ENCODE results near the gene SH2D2A.

Gene SH2D2A

GRCh38 chr1:156802421-156802935, 14.2 kb downstream of the SH2D2A start:
- no peak for DNase-seq

DNA sequence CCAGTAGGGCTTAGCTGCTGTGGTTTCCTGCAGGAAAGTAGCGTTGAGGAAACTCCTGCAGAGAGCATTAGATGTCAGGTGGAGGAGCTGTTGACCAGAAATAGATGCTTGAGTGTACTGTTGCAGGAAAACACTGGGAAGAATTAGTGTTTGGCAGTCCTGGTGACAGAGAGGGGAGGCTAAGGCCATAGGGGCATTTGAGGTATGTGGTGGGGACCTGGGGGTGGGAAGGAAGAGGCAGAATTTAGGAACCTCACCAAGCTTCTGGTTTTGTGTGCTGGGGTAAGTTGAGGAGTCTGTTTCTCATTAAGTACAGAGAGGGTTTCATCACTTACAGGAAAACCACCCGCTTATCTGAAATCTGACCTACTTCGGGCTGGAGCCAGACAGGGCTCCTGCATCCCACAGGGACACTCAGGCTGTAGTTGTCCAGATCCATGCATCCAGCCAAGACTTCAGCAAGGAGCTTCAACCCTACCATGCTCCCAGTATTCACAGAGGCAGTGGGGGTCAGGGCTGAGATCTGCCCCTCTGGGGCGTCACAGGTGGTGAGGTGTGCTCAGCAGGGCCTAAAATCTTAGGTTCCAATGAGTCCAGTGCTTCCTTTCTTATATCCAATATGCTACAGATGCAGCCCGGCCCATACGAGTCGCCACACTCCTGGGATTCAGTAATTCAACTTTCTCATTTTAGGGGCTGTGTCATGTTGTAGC, 15.1 kb downstream of the SH2D2A start:
- DNase-seq: peak; percentile 57

DNA sequence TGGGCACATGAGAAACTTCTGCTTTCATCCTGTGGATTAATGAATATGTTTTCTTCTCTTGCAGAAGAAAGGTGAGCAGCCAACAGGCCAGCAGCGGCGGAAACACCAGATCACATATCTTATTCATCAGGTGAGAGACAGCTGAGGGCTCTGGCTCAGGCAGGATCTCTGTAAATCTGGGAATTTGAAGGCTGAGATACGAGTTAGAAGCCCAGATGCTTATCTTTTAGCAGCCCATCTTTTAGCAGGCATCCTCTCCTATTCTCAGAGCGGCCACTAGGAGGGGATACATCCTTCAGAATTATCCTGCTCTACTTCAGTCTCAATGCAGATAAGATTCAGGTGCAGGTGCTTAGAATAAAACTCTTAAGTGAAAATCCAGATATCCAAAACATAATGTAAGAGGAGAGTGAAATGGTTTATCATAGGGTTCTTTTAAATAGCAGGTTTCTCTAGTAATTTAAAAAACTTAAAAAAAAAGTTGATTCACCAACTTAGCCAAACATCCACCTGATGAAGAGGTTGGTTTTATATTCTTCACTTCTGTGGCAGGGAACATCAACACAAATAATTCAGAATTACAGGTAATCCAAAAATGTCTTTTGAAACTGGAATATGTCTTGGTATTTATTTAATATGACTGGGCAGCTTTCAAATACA, 19.3 kb downstream of the SH2D2A start:
- no peak for DNase-seq

DNA sequence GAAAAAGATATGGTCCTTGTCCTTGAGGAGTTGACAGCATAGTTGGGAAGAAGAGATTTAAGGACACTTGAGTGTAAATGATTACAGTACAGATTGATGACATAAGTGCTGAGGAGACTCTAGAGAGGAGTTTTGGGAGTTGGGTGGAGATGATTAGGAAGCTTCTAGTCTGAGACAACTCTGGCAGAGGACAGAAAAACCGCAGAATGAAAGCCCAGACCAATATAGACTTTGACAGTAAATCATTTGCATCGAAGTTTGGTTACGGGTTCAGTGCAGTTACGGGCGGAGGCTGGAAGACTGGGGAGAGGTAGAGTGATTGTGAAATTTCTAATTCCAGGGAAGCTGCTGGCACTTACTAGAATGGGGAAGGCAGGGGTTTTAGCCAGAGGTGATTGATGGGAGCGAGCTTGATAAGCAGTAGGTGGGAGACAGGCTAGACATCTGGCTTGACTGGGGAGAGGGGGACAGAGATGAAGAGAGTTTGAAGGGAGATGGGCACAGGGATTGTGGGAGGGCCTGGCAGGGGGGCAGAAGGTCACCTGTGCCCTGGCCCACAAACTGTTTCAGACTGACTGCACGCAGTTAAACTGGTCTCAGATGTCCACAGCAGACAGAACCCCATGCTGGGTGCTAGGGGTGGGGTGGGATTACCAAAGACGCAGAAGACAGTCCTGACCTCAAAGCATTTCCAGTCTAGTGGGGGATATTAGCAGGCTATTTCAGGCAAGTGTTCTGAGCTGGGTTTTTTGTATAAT, 20.1 kb downstream of the SH2D2A start:
- DNase-seq: no peak

- no peak for DNase-seq
Measured at GRCh38 chr1:156795787-156796186, 20.9 kb downstream of the SH2D2A start.

- no peak for DNase-seq
Measured at GRCh38 chr1:156795374-156795733, 21.3 kb downstream of the SH2D2A start.

DNA sequence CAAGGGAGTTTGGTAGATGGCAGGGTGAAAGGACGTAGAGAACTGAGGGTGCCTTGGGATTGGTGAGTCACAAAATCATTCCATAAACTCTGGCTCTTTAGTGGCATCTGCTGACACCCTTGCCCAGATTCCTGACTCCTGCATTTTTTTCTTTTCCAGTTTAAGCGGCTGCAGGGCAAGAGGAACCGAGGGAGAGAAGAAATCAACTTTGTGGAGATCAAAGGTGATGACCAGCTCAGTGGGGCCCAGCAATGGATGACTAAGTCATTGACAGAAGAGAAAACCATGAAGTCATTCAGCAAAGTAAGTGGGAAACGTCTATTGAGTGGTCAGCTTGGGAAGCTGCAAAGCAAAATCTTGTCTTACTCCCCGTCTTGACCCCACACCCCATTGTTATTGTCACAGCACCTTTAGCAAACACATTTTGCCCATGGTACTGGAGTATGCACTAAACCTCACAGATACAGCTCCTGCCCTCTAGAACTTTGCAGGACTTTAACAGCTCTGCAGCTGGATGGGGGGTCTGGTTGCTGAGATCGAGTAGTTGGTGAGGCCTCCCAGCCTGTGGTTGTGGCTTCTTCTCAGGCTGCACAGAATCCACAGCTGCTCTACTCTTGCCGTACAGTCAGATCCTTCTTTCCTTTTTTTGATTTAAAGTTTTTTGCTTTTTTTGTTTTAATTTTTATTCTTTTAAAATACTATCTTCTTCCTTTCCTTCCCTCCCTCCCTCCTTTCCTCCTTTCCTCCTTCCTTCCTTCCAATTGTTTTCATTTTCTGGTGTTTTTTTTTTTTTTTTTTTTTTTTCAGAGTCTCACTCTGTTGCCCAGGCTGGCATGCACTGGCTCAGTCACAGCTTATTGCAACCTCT, 21.9 kb downstream of the SH2D2A start:
- DNase-seq: no peak

DNA sequence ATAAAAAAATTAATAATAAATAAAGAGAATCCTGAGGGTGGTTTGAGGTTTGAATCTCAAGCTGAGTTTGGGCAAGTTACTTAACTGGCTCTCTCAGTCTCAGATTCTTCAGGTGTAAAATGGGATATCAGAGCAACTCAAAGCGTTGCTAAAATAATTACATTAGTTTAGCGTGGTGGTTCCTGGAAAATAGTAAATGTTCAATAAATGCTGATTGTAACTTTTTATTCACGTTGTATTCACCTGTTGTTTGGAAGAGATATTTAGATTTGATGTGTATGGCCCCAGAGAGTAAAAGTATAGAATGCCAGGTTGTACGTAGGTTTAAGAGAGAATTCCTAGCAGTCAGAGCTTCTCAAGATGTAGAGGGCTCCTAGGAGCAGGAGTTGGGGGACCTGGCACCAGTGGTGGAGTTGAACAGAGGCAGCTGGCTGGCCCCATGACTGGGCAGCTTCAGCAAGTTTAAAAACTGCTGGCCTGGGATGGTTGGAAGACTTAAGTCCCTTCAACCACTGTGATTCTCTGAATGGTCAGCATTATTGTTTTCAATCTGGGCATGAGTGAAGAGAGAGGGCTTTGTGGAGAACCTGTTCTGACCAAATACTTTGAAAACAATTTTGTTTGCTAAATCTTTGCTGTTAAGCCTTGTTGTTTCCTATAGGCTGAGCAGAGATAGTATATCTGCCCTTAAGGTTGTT, 26.9 kb downstream of the SH2D2A start:
- DNase-seq: no peak

DNA sequence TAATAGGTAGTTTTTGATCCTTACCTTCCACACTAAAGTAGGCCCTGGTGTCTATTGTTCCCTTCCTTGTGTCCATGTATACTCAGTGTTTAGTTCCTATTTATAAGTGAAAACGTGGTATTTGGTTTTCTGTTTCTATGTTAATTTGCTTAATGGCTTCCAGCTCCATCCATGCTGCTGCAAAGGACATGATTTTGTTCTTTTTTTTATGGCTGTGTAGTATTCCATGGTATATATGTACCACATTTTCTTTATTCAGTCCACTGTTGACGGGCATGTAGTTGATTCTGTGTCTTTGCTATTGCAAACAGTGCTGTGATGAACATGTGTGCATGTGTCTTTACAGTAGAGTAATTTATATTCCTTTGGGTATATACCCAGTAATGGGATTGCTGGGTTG, 28.5 kb downstream of the SH2D2A start:
- DNase-seq: no peak

- DNase-seq: no peak
Measured at GRCh38 chr1:156786640-156787039, 30.0 kb downstream of the SH2D2A start.

GRCh38 chr1:156785458-156785857, 31.2 kb downstream of the SH2D2A start:
- no peak for DNase-seq

DNA sequence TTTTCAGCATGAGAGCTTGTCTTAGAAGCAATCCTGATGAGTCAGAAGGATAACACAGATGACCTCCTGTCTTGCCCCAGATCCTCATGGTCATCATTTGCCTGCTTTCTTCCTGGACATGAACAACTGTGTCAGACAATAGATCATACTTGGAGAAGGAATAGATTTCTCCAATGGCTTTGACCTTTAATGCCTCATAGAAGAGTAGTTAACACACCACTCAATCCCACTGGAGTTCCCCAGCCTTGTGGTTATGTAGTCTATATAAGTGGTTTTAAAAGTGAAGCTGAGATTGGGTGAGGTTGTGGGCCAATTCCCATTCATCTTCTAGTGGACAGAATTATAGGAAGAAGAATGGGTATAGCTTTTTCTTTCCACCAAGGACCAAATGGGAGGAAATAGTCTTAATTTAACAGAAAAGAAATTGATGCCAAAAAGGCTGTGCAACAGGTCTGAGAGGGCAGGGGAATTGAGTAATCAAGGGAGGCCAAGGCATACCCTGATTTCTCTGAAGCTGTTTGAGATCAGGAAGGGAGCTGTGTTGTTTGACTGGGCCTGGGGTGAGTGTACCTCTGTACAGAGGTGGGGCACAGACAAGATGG, 35.0 kb downstream of the SH2D2A start:
- no peak for DNase-seq

- no peak for DNase-seq
Measured at GRCh38 chr1:156777573-156777972, 39.1 kb downstream of the SH2D2A start.

DNA sequence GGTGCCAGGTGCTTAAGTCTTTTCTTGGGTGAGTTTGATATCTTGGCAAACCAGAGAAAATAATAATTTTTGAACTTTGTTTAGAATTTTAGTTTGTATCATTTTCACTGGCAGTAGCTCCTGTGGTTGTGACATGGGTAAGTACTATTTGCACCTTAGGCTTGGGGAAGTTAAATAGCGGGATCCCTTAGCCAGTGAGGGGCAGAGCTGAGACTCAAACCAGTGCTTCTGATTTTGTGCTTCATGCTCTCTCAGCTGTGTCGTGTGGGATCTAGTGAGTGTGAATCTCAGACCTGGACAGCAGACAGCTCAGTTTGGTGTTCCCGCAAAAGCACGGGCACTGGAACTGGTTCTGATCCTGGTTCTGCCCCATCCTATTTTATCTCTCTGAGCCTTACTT, 39.7 kb downstream of the SH2D2A start:
- no peak for DNase-seq

DNA sequence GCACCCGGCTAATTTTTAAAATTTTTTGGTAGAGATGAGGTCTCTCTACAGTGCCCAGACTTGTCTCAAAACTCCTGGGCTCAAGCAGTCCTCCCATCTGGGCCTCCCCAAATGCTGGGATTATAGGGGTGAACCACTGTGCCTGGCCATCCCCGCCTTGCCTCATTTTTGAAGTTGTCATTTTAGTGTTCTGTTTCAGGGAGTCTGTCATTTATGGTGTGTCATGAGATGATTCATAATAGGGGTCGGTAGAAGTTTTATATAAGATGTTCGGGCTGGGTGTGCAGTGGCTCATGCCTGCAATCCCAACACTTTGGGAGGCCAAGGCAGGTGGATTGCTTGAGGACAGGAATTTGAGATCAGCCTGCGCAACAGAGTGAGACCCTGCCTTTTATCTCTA, 40.8 kb downstream of the SH2D2A start:
- no peak for DNase-seq

DNA sequence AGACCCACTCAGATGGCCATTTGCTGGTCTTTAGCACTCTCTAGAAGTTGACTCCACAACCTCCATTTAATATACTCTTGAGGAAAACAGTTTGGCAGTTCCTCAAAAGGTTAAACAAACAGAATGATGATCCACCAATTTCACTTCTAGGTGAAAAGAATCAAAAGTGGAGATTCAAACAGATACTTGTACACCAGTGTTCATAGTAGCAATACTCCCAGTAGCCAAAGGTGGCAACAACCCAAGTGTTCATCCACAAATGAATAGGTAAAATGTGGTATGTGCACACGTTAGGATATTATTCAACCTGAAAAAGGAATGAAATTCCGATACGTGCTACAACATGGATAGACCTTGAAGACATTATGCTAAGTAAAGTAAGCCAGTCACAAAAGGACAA, 43.0 kb downstream of the SH2D2A start:
- no peak for DNase-seq

DNA sequence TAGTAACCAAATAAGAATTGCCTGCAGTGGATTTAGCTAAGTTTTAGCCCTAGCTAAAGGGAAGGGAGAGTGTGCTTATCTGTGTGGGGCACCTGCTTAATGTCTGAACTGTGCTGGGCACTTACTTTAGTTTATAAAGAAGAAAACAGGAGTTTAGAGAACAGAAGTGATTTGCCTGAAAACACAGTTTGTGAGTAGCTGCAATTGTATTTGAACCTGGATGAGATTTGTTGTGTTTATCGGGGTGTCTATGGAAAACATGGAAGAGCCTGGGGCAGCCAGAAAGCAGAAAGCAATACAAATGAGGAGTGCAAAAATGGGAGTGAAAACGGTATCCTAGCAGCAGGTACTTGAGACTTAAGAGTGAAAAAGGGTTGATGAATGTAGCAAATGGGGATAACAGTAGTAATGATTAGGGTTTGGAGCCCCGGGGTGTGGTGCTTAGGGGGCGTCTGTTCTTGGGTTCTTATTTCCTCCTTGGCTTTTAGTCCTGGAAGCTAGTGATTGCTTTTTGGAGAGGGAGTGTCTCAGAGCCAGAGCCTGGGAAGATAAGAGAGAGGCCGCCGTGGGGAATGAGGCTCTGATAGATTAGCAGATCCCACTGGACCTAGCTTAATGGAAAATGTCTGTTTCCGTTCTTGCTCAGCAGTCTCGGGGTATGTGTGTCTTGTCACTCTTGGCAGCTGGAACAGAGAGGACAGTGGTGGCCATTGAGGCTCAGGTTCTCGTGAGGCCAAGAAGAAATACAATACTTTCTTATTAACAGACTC, 43.7 kb downstream of the SH2D2A start:
- DNase-seq: no peak

- DNase-seq: no peak
Measured at GRCh38 chr1:156772222-156772621, 44.4 kb downstream of the SH2D2A start.

GRCh38 chr1:156768610-156769295, 47.9 kb downstream of the SH2D2A start:
- DNase-seq: no peak

GRCh38 chr1:156767879-156768604, 48.6 kb downstream of the SH2D2A start:
- peak; percentile 71 for DNase-seq
